K562 (cell line): Measurements from ENCODE around the gene VSIG10L2. TPM values are rescaled to one million over a fixed set of nuclear protein-coding genes. Genes with fewer than 3 reads are reported as not detected.

Experiments
- ARID2 ChIP-seq: fragments of 450-650 bp; IDR thresholded peaks from 2 replicates; pipeline ENCODE4 v1.6.1; 2017; ENCODE audit warnings: antibody characterized with exemption, mild to moderate bottlenecking
- CBX8 ChIP-seq: fragments of 200-600 bp; sonication (generic); IDR thresholded peaks from 2 replicates; pipeline ENCODE4 v1.6.1; 2012; ENCODE audit warnings: borderline replicate concordance, mixed run types, low read depth, mild to moderate bottlenecking, moderate library complexity, mixed read lengths, low read length, control low read depth, inconsistent platforms; ENCODE audit not compliant: poor library complexity, severe bottlenecking; ENCODE audit errors: extremely low read depth
- ETV6 ChIP-seq, 3 experiments: fragments of 150-350 bp in 1 of 3; sonication (generic) in 1 of 3; formaldehyde crosslinking in 1 of 3; IDR thresholded peaks; 2 replicates each; pipeline versions ENCODE4 v1.6.1 to v1.8.0; 2014 to 2022; ENCODE audit warnings: borderline replicate concordance in 2 of 3, low read depth in 2 of 3, antibody characterized with exemption in 1 of 3, low read length in 1 of 3, mild to moderate bottlenecking in 1 of 3, missing genetic modification reagents in 1 of 3
- FOXA1 ChIP-seq: fragments of 450-650 bp; IDR thresholded peaks from 2 replicates; pipeline ENCODE4 v1.6.1; 2016; ENCODE audit warnings: mild to moderate bottlenecking, borderline replicate concordance
- GATAD2A ChIP-seq: fragments of 450-650 bp; IDR thresholded peaks from 2 replicates; pipeline ENCODE4 v1.6.1; 2017
- GATAD2B ChIP-seq: fragments of 450-650 bp; IDR thresholded peaks from 2 replicates; pipeline ENCODE4 v1.6.1; 2017; ENCODE audit warnings: mild to moderate bottlenecking, borderline replicate concordance
- ILF3 ChIP-seq: fragments of 450-650 bp; IDR thresholded peaks from 2 replicates; pipeline ENCODE4 v1.6.1; 2018; ENCODE audit warnings: antibody characterized with exemption, mild to moderate bottlenecking, moderate library complexity, borderline replicate concordance
- SMARCA5 ChIP-seq: fragments of 450-650 bp; IDR thresholded peaks from 2 replicates; pipeline ENCODE4 v1.6.1; 2016
- STAG1 ChIP-seq: sonication (generic); formaldehyde crosslinking; IDR thresholded peaks from 2 replicates; pipeline ENCODE4 v1.5.0; 2020; ENCODE audit warnings: missing genetic modification reagents, borderline replicate concordance
- USF1 ChIP-seq: sonication (generic); formaldehyde crosslinking; IDR thresholded peaks from 2 replicates; pipeline ENCODE4 v1.9.0; 2022; ENCODE audit warnings: mild to moderate bottlenecking, missing genetic modification reagents
- ZBTB12 ChIP-seq: fragments of 250-450 bp; sonication (Bioruptor Pico); IDR thresholded peaks from 2 replicates; pipeline ENCODE4 v1.4.0; 2020
- ZC3H8 ChIP-seq: fragments of 450-650 bp; IDR thresholded peaks from 2 replicates; pipeline ENCODE4 v1.6.1; 2017
- ZKSCAN3 ChIP-seq: fragments of 250-450 bp; sonication (Bioruptor Pico); IDR thresholded peaks from 2 replicates; pipeline ENCODE4 v1.4.0; 2020
- ZNF395 ChIP-seq: fragments of 200-800 bp; sonication (Bioruptor generic); IDR thresholded peaks from 2 replicates; pipeline ENCODE4 v1.6.1; 2017; ENCODE audit warnings: missing genetic modification characterization, missing compliant biosample characterization
- polyA plus RNA-seq, 8 experiments: library from polyadenylated mRNA; depleted of rRNA in 4 of 8; stranded (reverse) in 5 of 8; unstranded in 3 of 8; fragments of >200 nt; fragmentation: Nextera tagmentation in 2 of 8; fragmentation: Illumina TruSeq in 1 of 8; extraction: Ambion mirVana in 2 of 8; extraction: Trizol in 1 of 8; gene quantifications; 2 replicates each; pipeline versions ENCODE4 v1.2.1 to v1.2.3, GENCODE V29; 2011 to 2014; ENCODE audit warnings: inconsistent platforms in 1 of 8, missing spikeins in 1 of 8
- total RNA-seq, 7 experiments: library from RNA; depleted of rRNA in 6 of 7; stranded (reverse); fragments of >200 nt in 6 of 7; fragmentation: Illumina TruSeq in 2 of 7; extraction: Trizol in 2 of 7; gene quantifications; 2 replicates each; pipeline versions ENCODE4 v1.2.1 to v1.2.3, GENCODE V29; 2011 to 2021; ENCODE audit warnings: low replicate concordance in 1 of 7
- TF ChIP-seq, protein P1 (sequence below): sonication (generic); formaldehyde crosslinking; IDR thresholded peaks from 2 replicates; pipeline ENCODE4 v1.8.1; 2023; ENCODE audit warnings: mild to moderate bottlenecking, missing genetic modification reagents
- TF ChIP-seq, protein P2 (sequence below): IDR thresholded peaks from 2 replicates; pipeline ENCODE4 v1.6.1; 2016; ENCODE audit warnings: missing genetic modification characterization, missing compliant biosample characterization

VSIG10L2 gene
- total and polyA plus RNA-seq, 9 of the 15 experiments (the other 6 are each of a cell fraction or from before 2014, with no cell fraction given), result not detected

GRCh38 chr11:125902927-125903710, 42.7 kb upstream of the VSIG10L2 start, which contains the start of gene PUS3 (continued):
- TF ChIP-seq GATAD2B, result no peak
- no peak for TF ChIP-seq GATAD2A
- TF ChIP-seq, protein P1, sequence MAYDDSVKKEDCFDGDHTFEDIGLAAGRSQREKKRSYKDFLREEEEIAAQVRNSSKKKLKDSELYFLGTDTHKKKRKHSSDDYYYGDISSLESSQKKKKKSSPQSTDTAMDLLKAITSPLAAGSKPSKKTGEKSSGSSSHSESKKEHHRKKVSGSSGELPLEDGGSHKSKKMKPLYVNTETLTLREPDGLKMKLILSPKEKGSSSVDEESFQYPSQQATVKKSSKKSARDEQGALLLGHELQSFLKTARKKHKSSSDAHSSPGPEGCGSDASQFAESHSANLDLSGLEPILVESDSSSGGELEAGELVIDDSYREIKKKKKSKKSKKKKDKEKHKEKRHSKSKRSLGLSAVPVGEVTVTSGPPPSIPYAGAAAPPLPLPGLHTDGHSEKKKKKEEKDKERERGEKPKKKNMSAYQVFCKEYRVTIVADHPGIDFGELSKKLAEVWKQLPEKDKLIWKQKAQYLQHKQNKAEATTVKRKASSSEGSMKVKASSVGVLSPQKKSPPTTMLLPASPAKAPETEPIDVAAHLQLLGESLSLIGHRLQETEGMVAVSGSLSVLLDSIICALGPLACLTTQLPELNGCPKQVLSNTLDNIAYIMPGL, result no peak
- no peak for TF ChIP-seq USF1 (CRISPR knock-in tag)
- TF ChIP-seq SMARCA5, result no peak
- TF ChIP-seq ETV6 (IDR thresholded peaks at IDR 0.05; ENCODE audit: borderline replicate concordance in 1 of 2, low read depth in 2 of 2, low read length in 1 of 2), result no peak
- no peak for TF ChIP-seq ETV6 (CRISPR knock-in tag; IDR thresholded peaks at IDR 0.05; ENCODE audit: borderline replicate concordance)
- no peak for TF ChIP-seq ILF3
- no peak for TF ChIP-seq ARID2
- TF ChIP-seq FOXA1, result no peak
- TF ChIP-seq ZKSCAN3 (CRISPR knock-in tag), result no peak
- TF ChIP-seq ZBTB12 (CRISPR knock-in tag), result peak; percentile 61
- TF ChIP-seq STAG1 (CRISPR knock-in tag), result no peak
- TF ChIP-seq ZC3H8, result no peak
- TF ChIP-seq CBX8, result no peak
- no peak for TF ChIP-seq ZNF395
- TF ChIP-seq, protein P2, sequence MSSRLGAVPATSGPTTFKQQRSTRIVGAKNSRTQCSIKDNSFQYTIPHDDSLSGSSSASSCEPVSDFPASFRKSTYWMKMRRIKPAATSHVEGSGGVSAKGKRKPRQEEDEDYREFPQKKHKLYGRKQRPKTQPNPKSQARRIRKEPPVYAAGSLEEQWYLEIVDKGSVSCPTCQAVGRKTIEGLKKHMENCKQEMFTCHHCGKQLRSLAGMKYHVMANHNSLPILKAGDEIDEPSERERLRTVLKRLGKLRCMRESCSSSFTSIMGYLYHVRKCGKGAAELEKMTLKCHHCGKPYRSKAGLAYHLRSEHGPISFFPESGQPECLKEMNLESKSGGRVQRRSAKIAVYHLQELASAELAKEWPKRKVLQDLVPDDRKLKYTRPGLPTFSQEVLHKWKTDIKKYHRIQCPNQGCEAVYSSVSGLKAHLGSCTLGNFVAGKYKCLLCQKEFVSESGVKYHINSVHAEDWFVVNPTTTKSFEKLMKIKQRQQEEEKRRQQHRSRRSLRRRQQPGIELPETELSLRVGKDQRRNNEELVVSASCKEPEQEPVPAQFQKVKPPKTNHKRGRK (tag), result no peak
